Measurements from ENCODE around the gene SLX9.

DNA sequence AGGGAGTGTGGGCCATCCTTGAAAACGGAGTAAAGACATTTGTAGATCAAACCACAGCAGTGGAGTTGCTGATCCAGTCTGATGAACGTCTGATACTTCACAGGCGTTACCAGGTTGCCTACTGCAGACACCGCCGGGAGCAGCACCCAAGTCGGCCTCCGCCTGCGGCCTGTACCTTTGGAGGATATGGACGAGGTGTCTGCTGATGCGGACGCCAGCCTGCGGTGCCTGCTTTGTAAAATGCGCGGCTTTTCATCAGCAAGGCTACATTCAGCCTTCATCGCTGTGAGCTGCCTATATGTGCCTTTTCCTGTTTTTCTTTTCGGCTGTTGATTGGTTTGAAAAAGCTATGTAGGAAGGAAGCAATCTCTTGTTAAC, 16.0 kb downstream of the SLX9 start:
- TF ChIP-seq, protein P1, sequence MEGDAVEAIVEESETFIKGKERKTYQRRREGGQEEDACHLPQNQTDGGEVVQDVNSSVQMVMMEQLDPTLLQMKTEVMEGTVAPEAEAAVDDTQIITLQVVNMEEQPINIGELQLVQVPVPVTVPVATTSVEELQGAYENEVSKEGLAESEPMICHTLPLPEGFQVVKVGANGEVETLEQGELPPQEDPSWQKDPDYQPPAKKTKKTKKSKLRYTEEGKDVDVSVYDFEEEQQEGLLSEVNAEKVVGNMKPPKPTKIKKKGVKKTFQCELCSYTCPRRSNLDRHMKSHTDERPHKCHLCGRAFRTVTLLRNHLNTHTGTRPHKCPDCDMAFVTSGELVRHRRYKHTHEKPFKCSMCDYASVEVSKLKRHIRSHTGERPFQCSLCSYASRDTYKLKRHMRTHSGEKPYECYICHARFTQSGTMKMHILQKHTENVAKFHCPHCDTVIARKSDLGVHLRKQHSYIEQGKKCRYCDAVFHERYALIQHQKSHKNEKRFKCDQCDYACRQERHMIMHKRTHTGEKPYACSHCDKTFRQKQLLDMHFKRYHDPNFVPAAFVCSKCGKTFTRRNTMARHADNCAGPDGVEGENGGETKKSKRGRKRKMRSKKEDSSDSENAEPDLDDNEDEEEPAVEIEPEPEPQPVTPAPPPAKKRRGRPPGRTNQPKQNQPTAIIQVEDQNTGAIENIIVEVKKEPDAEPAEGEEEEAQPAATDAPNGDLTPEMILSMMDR (IDR thresholded peaks at IDR 0.05): no peak
- no peak for TF ChIP-seq EZH2 (IDR thresholded peaks at IDR 0.05; ENCODE audit: borderline replicate concordance, insufficient read depth, low read depth, low read length, poor library complexity, severe bottlenecking)
